ENCODE data around the gene POLR2A. TPM values are rescaled to one million over a fixed set of nuclear protein-coding genes. Genes with fewer than 3 reads are reported as not detected.
A peak's percentile ranks its signal among the peaks of the same experiment; 100 is the strongest.

POLR2A gene
- total RNA-seq, 1 donor from 2014 or later = 148 TPM

DNA sequence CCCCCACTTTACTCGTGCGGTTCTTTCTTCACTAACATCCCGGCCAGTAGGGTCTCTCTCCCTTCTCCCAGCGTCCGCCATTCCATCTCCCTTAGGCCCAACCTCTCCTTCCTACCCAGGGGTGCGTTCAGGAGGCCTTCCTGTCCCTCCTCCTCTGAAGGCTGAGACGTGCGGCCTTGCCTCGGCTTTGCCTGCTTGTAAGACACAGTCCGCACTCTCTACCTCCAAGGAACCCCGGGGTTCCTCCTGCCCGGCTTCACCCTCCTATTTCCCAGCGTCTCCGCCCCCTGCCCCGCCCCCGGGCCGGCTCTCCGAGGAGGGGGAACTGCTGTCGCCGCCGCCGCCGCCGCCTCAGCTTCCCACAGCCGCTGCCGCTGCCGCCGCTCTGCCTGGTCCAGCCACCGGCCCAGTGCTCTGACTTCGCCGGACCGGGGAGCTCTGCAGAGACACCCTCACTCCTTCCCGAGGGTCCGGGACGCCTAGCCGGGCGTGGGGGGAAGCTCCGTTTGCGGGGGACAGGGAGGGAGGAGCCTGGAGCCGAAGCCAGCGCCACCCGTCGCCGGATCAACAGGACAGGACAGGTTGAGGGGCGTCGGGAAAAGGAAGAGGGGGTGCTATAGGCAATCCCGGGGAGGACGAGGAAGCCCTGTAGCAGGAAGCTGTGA is 46.1 kb upstream of the POLR2A start:
- no peak overlapping the region for H3K27ac Mint-ChIP-seq (ENCODE audit: unreplicated experiment)
- no peak for DNase-seq (ENCODE audit: extremely low spot score, unreplicated experiment)

DNA sequence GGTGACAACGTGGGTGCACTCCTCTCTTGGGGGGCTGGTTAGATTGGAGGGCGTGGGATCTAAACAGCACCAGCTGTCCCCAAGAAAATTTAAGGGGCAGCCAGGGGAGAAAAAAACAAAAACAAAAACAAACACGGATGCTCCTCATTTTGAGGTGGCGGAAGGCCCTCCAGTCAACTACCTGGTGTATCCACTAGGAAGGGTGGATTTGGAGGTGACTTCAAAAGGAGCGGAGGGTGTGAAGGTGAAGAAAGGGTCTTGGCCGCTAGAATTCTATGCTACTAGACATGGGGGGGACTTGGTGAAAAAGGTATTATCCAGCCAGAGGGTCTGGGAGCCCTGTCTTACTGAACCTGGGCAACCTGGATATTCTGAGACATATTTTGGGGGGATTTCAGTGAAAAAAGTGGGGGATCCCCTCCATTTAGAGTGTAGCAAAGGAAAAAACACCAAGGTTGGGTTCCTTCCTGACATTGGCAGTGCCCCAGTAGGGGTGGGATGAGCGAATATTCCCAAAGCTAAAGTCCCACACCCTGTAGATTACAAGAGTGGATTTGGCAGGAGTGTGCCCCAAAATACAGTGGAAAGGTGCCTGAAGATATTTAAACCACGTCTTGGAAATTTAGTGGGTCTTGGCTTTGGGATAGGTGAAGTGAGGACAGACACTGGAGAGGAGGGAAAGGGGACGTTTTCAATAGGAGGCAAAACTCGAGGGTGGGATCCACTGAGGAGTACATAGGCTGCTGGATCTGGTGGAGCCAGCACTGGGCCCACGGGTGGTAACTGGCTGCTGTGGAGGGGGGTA is 45.3 kb upstream of the POLR2A start:
- no peak for DNase-seq (ENCODE audit: extremely low spot score, unreplicated experiment)
- TF ChIP-seq, protein P1, sequence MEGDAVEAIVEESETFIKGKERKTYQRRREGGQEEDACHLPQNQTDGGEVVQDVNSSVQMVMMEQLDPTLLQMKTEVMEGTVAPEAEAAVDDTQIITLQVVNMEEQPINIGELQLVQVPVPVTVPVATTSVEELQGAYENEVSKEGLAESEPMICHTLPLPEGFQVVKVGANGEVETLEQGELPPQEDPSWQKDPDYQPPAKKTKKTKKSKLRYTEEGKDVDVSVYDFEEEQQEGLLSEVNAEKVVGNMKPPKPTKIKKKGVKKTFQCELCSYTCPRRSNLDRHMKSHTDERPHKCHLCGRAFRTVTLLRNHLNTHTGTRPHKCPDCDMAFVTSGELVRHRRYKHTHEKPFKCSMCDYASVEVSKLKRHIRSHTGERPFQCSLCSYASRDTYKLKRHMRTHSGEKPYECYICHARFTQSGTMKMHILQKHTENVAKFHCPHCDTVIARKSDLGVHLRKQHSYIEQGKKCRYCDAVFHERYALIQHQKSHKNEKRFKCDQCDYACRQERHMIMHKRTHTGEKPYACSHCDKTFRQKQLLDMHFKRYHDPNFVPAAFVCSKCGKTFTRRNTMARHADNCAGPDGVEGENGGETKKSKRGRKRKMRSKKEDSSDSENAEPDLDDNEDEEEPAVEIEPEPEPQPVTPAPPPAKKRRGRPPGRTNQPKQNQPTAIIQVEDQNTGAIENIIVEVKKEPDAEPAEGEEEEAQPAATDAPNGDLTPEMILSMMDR (IDR thresholded peaks at IDR 0.05) = no peak
- Mint-ChIP-seq H3K4me1 (ENCODE audit: unreplicated experiment) (peaks cover 44% of the 10 kb centered on the region), H3K4me3 (ENCODE audit: unreplicated experiment) (peak overlapping the region; percentile 63), H3K27me3 (ENCODE audit: unreplicated experiment) (peaks cover 36% of the 10 kb centered on the region), H3K36me3 (ENCODE audit: unreplicated experiment) (peaks cover 2% of the 10 kb centered on the region), H3K9me3 (ENCODE audit: unreplicated experiment) (no peaks in the 10 kb centered on the region), H3K27ac (ENCODE audit: unreplicated experiment) (no peak overlapping the region)

More for the DNA sequence above, 46.1 kb upstream of the POLR2A start:
- TF ChIP-seq, protein P1 (IDR thresholded peaks at IDR 0.05) = no peak
- Mint-ChIP-seq H3K4me3 (ENCODE audit: unreplicated experiment) (peak overlapping the region; percentile 63), H3K36me3 (ENCODE audit: unreplicated experiment) (peaks cover 2% of the 10 kb centered on the region), H3K9me3 (ENCODE audit: unreplicated experiment) (no peaks in the 10 kb centered on the region), H3K27me3 (ENCODE audit: unreplicated experiment) (peaks cover 33% of the 10 kb centered on the region), H3K4me1 (ENCODE audit: unreplicated experiment) (peaks cover 43% of the 10 kb centered on the region)

DNA sequence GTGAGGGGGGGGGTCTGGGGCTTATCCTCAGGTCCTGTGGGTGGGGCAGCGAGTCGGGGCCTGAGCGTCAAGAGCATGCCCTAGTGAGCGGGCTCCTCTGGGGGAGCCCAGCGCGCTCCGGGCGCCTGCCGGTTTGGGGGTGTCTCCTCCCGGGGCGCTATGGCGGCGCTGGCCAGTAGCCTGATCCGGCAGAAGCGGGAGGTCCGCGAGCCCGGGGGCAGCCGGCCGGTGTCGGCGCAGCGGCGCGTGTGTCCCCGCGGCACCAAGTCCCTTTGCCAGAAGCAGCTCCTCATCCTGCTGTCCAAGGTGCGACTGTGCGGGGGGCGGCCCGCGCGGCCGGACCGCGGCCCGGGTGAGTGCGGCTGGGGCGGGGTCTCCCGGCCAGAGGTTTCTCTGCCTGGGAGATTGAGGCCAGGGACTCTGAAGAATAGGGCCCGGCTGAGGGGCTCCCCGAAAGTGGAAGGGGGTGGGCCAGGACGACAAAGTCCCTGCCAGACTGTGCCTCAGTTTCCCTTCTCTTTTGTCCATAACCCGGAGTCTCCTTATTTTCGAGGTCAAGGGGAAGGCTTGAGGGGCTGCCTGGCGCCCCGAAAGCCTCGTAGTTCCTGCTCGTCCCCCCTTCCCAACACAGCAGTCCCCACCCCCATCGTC is 44.6 kb upstream of the POLR2A start, which contains the start of gene FGF11:
Gene FGF11 (plus strand): TSS at position 51 of the 651 bp plus-strand sequence. CDS start 109 bp downstream, at position 160.
- no peak for DNase-seq (ENCODE audit: extremely low spot score, unreplicated experiment)
- Mint-ChIP-seq H3K27ac (ENCODE audit: unreplicated experiment) (no peak within 1 kb of the TSS), H3K9me3 (ENCODE audit: unreplicated experiment) (no peaks in the 10 kb centered on the region), H3K36me3 (ENCODE audit: unreplicated experiment) (peaks cover 2% of the 10 kb centered on the region), H3K4me1 (ENCODE audit: unreplicated experiment) (peaks cover 46% of the 10 kb centered on the region), H3K27me3 (ENCODE audit: unreplicated experiment) (peaks cover 36% of the 10 kb centered on the region), H3K4me3 (ENCODE audit: unreplicated experiment) (peak within 1 kb of the TSS; percentile 79)
- TF ChIP-seq, protein P1 (IDR thresholded peaks at IDR 0.05) = no peak

DNA sequence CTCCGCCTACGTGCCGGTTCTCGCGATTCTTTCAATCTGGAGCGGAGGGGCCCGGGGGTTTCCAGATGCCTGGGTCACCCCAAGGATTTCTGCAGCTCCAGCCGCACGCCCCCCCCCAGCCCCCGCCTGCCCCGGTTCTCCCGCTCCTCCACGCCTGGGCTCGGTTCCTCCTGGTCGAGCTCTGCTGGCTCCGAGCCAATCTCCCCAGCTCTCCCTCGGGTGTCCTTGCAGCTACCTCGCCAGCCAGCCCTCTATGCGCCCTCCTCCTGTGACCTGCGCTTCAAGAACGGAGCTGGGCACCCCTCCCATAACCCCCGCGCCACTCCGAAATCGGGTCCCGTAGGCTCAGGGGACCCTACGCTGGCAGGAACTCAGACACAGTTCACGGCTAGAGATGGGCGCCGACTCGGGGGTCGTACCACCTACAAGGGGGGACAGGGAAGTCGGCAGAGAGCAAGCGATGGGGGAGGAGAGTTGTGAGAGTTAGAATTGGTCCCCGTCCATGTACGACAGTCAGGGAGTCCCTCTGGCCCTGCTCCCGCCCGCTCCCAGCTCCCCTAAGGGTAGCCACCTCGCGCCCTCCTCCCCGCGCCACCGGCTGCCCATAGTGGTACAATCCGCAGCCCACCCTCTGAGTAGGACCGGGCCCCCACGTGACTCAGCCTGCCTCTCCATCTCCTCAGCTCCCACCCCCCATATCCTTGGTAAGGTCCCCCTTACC is 43.9 kb upstream of the POLR2A start:
- H3K9me3 Mint-ChIP-seq (ENCODE audit: unreplicated experiment) = no peaks in the 10 kb centered on the region
- no peak for DNase-seq (ENCODE audit: extremely low spot score, unreplicated experiment)
- H3K4me3 Mint-ChIP-seq (ENCODE audit: unreplicated experiment) = peak overlapping the region; percentile 79
- H3K27me3 Mint-ChIP-seq (ENCODE audit: unreplicated experiment) = peaks cover 36% of the 10 kb centered on the region
- TF ChIP-seq, protein P1 (IDR thresholded peaks at IDR 0.05) = no peak
- no peak overlapping the region for H3K27ac Mint-ChIP-seq (ENCODE audit: unreplicated experiment)
- H3K36me3 Mint-ChIP-seq (ENCODE audit: unreplicated experiment) = peaks cover 2% of the 10 kb centered on the region
- H3K4me1 Mint-ChIP-seq (ENCODE audit: unreplicated experiment) = peaks cover 50% of the 10 kb centered on the region
